ENCODE measurements around the gene LRRC4C. TPM values are rescaled to one million over a fixed set of nuclear protein-coding genes. Genes with fewer than 3 reads are reported as not detected.

Gene LRRC4C
- polyA plus RNA-seq, 1 of the 3 experiments (the other 2 are of a cell fraction): 0.16 TPM

- no peak for TF ChIP-seq ZBTB33 (IDR thresholded peaks at IDR 0.05; ENCODE audit: borderline replicate concordance, low read depth)
These were observed 945.3 kb downstream of the LRRC4C start (continued) for GRCh38 chr11:40514124-40514523.

- no peaks in the 10 kb centered on the region for H3K36me3 ChIP-seq (replicated peaks in 1 of 2; ENCODE audit: control insufficient read depth in 1 of 2, insufficient read depth in 2 of 2, low read length in 1 of 2)
- DNase-seq: no peak
- no peak overlapping the region for H3K4me2 ChIP-seq
- H3K9ac ChIP-seq: no peak overlapping the region
- no peaks in the 10 kb centered on the region for H3K79me2 ChIP-seq (ENCODE audit: insufficient read depth)
- H3K4me3 ChIP-seq (ENCODE audit: low read depth in 2 of 2, low read length in 1 of 2): no peak overlapping the region
- H2AFZ ChIP-seq (ENCODE audit: low read depth): no peak overlapping the region
- TF ChIP-seq RAD21 (IDR thresholded peaks at IDR 0.05; ENCODE audit: low read length): no peak
- TF ChIP-seq TAF1 (IDR thresholded peaks at IDR 0.05; ENCODE audit: borderline replicate concordance, low read depth, low read length): no peak
- POLR2A ChIA-PET: no interaction called here
- CTCF ChIA-PET: no interaction called here
- H3K9me2 ChIP-seq: 0 out of 2 replicates have a peak, but pooled peaks cover 3% of the 10 kb centered on the region
- no peaks in the 10 kb centered on the region for H3K4me1 ChIP-seq (ENCODE audit: control insufficient read depth in 1 of 2, insufficient read depth in 2 of 2, low read depth in 1 of 2, low read length in 1 of 2)
- H3K27ac ChIP-seq (ENCODE audit: low read depth in 2 of 2, low read length in 1 of 2): no peak overlapping the region
- H4K20me1 ChIP-seq (ENCODE audit: insufficient read depth): no peaks in the 10 kb centered on the region
- no peaks in the 10 kb centered on the region for H3K9me3 ChIP-seq
- H3K27me3 ChIP-seq (ENCODE audit: insufficient read depth): no peaks in the 10 kb centered on the region
- no peaks in the 10 kb centered on the region for H3F3A ChIP-seq (replicated peaks; ENCODE audit: insufficient read depth)
These were observed 946.2 kb downstream of the LRRC4C start for GRCh38 chr11:40513281-40513680.

GRCh38 chr11:40508303-40508702 is 951.1 kb downstream of the LRRC4C start:
- DNase-seq: no peak
- no peak overlapping the region for H3K4me3 ChIP-seq (ENCODE audit: low read depth in 2 of 2, low read length in 1 of 2)
- no peaks in the 10 kb centered on the region for H3K36me3 ChIP-seq (replicated peaks in 1 of 2; ENCODE audit: control insufficient read depth in 1 of 2, insufficient read depth in 2 of 2, low read length in 1 of 2)
- H4K20me1 ChIP-seq (ENCODE audit: insufficient read depth): no peaks in the 10 kb centered on the region
- no peaks in the 10 kb centered on the region for H3K79me2 ChIP-seq (ENCODE audit: insufficient read depth)
- CTCF ChIA-PET: no interaction called here
- no peak overlapping the region for H3K9ac ChIP-seq
- no peaks in the 10 kb centered on the region for H3K27me3 ChIP-seq (ENCODE audit: insufficient read depth)
- no peak overlapping the region for H3K4me2 ChIP-seq
- H3K4me1 ChIP-seq (ENCODE audit: control insufficient read depth in 1 of 2, insufficient read depth in 2 of 2, low read depth in 1 of 2, low read length in 1 of 2): no peaks in the 10 kb centered on the region
- 0 out of 2 replicates have a peak, but pooled peaks cover 3% of the 10 kb centered on the region for H3K9me2 ChIP-seq
- no peaks in the 10 kb centered on the region for H3K9me3 ChIP-seq
- H2AFZ ChIP-seq (ENCODE audit: low read depth): no peak overlapping the region
- POLR2A ChIA-PET: no interaction called here
- no peak for TF ChIP-seq GATA2 (CRISPR knock-in tag; IDR thresholded peaks at IDR 0.05)
- no peak for TF ChIP-seq USF1 (IDR thresholded peaks at IDR 0.05; ENCODE audit: borderline replicate concordance, low read depth)
- TF ChIP-seq EP300 (IDR thresholded peaks at IDR 0.05; ENCODE audit: borderline replicate concordance in 1 of 2, low read depth in 1 of 2, low read length in 1 of 2): no peak
- no peak for TF ChIP-seq RCOR1 (IDR thresholded peaks at IDR 0.05; ENCODE audit: low read length)
- no peak for TF ChIP-seq MAX (IDR thresholded peaks at IDR 0.05; ENCODE audit: low read depth)
- TF ChIP-seq FOXM1 (IDR thresholded peaks at IDR 0.05; ENCODE audit: low read depth): no peak
- no peak for TF ChIP-seq POLR2AphosphoS5 (IDR thresholded peaks at IDR 0.05; ENCODE audit: low read depth, low read length)
- no peak for TF ChIP-seq CTCF (IDR thresholded peaks at IDR 0.05)
- TF ChIP-seq RFX5 (IDR thresholded peaks at IDR 0.05; ENCODE audit: low read length): no peak
- no peak for TF ChIP-seq TEAD4 (IDR thresholded peaks at IDR 0.05; ENCODE audit: borderline replicate concordance, insufficient read depth)
- TF ChIP-seq TCF12 (IDR thresholded peaks at IDR 0.05): no peak
- TF ChIP-seq PBX3 (IDR thresholded peaks at IDR 0.05): no peak
- no peak for TF ChIP-seq NRF1 (IDR thresholded peaks at IDR 0.05; ENCODE audit: low read depth, low read length)
- no peak for TF ChIP-seq RXRA (IDR thresholded peaks at IDR 0.05; ENCODE audit: borderline replicate concordance, low read depth)
- TF ChIP-seq TAF1 (IDR thresholded peaks at IDR 0.05; ENCODE audit: borderline replicate concordance, low read depth, low read length): no peak
- no peak for TF ChIP-seq SMC3 (IDR thresholded peaks at IDR 0.05; ENCODE audit: low read depth, low read length)
- TF ChIP-seq YY1 (IDR thresholded peaks at IDR 0.05; ENCODE audit: low read depth): no peak
- no peak overlapping the region for H3K27ac ChIP-seq (ENCODE audit: low read depth in 2 of 2, low read length in 1 of 2)
- H3F3A ChIP-seq (replicated peaks; ENCODE audit: insufficient read depth): no peaks in the 10 kb centered on the region

Data from SK-N-SH (cell line).